Stimulated activated naive CD4-positive, alpha-beta T cell treated with Interleukin-2 at 50 U/mL for 16 hours (primary cell): ENCODE results near the gene NIM1K.

Experiments
- DNase-seq: peaks from one replicate; lab custom pipeline; 2025; lab: John Stamatoyannopoulos, UW

The NIM1K gene

DNA sequence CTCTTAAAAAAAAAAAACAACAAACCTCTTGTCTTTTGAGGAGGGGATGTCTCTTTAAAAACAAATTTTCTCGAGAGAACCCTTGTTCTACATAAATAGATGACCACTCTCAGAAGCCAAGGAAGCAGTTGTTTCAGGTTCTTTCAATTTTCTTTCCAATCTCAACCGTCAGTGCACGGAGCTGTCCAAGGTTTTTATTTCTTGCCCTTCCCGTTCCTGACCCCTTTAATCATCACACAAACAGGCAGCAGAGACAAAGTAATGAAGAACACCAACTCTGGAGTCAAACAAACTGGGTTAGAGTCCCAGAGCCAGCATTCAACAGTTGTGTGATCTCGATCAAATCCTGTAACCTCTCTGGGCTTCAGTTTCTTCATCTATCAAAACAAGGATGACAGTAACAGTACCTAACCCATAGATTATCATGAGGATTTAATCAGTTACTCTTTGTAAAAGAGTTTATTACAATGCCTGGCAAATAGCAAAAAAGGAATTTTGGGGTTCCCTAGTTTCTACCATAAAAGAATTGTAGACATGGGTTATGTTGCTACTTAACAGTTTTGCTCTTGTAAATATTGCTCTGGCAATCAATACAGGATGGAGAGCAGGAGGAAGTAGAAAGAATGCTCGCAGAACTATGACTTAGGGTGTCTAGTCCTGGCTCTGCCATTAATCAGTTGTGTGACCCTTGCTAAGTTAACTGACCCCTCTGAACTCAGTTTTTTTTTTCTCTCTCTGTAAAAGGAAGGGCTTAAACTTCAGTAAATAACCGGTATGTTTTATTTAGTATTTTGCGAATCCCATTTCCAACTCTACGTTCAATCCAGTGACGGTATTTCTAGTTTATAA lies 1.0 kb upstream of the NIM1K start:
- DNase-seq: no peak

- peak; percentile 4 for DNase-seq
Observed at GRCh38 chr5:43192558-43193180, 644 bp downstream of the NIM1K start.

- peak; percentile 53 for DNase-seq
Observed at GRCh38 chr5:43193181-43193893, 1.3 kb downstream of the NIM1K start.

DNA sequence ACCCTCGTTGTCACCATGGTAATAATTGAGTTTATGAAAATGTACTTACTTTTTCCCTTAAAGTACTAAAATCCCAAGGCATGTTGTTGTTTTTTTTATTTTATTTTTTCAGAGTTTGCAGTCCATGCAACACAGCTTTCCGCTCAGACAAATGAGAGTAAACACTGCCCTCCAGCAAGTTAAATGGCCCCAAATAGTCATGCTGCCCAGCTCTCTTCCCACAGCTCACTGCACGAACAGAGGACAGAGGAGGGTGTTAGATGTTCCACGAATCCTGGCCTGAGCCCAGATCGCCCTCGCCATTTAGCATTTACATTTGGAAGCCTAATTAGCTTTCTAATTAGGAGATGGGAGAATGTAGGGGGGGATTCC lies 1.9 kb downstream of the NIM1K start:
- no peak for DNase-seq

GRCh38 chr5:43195670-43196265 lies 3.7 kb downstream of the NIM1K start:
- DNase-seq: no peak

DNA sequence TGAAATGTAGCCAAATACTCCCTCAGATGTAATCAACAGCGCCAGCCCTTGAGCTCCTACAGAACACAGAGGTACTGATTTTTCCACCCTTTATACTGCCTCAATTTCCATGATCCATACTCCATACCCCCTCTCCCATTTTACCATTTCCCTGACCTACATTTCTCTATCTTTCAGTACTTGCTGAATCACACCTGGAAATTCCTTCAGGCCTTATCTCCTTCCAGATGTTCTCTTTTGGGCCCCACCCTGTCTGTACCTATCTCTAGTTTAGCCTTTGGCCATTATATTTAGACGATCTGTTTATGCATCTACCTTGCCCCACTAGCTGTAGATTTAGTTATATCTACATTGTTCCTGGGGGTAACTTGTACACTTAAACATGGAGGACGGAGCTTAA lies 5.5 kb downstream of the NIM1K start:
- no peak for DNase-seq

DNA sequence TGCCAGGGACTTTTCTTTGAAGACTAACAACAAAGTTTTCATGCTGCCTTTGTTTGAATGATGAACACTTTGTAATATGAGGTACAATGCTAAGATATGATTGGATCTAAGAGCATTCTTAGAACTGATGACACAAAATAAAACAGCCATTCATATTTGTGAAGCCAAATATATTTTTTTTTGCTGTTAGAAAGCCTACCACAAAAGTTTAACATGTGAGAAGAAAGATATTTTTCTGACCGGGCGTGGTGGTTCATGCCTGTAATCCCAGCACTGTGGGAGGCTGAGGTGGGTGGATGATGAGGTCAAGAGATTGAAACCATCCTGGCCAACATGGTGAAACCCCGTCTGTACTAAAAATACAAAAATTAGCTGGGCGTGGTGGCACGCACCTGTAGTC lies 9.4 kb downstream of the NIM1K start:
- DNase-seq: peak; percentile 7

DNA sequence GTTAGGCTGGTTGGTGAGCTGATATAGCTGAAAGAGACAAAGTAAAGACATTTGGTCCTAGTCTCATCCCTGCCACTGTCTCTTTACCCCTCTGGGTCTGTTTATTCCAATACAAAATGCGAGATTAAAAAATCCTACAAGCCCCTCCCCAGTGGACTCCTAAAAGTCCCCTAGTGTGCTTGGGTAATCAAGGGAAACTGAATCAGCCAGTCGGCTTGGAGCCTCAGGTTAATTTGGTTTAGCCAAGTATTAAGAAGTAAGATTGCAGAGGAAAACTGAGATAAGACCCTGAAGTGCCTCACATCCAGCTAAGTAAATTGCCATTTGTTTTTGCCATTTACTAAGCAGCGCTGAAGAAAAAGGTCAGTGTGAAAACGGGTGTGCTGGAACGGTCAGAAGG lies 10.4 kb downstream of the NIM1K start:
- DNase-seq: no peak

- no peak for DNase-seq
Observed at GRCh38 chr5:43203373-43203772, 11.3 kb downstream of the NIM1K start.

DNA sequence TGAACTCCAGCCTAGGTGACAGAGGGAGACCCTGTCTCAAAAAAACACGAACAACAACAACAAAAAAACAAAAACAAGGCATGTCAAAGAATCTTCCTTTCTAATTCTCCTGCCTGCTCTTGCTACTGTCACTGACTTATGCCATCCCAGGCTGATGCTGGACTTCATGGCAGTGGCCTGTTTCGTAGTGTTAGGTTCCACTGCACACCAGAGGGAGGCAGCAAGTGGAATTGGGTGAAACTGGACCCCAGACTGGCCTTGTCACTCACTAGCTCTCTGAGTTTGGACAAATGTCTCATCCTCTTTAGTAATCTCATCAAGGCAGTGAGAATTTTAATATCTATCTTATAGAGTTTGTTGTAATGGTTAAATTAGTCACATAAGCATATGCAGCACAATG lies 12.9 kb downstream of the NIM1K start:
- no peak for DNase-seq

DNA sequence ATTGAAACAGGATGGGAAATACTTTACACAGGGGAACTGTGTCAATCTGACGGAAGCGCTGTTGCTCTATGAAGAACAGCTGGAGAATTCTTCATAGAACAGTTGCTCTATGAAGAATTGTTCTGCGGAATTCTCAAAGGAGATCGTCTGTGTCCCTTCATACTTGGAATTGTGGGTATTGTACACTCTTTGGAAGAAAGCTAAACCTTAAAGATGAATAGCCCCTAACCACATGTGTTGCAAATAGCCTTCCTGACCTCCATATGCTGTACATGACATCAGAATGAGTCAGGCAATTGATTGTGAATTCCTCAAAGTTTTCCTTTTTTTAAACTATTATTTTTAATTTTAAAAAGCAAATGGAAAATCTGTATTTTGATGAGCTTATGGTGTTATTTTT lies 15.6 kb downstream of the NIM1K start:
- DNase-seq: no peak

GRCh38 chr5:43208658-43209057 lies 16.6 kb downstream of the NIM1K start:
- DNase-seq: no peak

- no peak for DNase-seq
Observed at GRCh38 chr5:43209060-43209459, 17.0 kb downstream of the NIM1K start.

- no peak for DNase-seq
Observed at GRCh38 chr5:43209833-43210232, 17.8 kb downstream of the NIM1K start.

DNA sequence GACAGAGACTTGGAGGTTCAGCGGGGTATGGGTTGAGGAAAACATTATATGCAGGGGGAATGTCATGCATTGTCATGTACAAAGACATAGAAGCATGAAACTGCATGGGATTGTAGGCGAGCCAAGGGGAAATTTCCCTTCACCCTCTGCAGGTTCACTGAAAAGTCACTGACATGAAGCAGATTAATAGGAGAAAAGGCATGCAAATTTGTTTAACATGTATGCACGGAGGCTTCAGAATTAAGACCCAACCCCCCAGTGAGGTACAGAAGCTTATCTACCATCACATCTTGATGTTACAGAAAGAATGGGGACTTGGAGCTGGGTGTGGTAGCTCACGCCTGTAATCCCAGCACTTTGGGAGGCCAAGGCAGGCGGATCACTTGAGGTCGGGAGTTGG lies 18.5 kb downstream of the NIM1K start:
- DNase-seq: no peak

DNA sequence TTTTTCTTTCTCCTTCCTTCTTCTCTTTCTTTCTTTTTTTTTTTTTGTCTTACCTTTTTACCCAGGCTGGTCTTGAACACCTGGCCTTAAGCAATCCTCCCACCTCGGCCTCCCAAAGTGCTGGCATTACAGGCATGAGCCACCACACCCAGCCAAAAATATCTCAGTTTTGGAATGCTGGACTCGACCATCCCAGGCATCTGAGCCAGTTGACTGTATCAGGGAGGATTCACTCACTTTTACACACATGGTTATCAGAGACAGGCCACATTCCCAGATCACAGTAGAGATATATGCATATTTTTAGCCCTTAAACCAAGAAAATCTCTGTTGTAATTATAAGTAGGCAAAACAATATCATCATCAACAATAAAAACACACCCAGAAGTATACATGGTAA lies 21.9 kb downstream of the NIM1K start:
- DNase-seq: no peak

DNA sequence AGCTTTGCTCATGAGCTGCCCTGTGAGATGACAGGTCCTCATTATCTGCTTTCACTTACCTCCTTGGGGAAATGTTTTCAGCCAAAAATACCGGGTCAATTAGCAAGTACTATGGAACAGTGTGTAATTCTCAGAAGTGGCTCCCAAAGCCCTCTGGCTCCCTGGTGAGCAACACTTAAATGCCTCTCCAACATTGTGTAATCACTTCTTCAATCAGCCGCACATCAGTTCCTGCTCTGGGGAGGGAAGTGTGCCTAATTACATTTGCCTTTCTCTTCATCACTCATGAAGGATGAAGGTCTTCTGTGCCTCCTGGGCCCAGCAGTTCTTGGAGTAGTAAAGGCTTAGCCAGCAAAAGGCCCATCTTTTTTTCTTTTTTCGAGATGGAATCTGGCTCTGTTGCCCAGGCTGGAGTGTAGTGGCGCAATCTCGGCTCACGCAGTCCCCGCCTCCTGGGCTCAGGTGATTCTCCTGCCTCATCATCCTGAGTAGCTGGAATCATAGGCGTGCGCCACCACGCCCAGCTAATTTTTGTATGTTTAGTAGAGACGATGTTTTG lies 23.1 kb downstream of the NIM1K start:
- DNase-seq: no peak

GRCh38 chr5:43216941-43217340 lies 24.9 kb downstream of the NIM1K start:
- no peak for DNase-seq

GRCh38 chr5:43219120-43219519 lies 27.1 kb downstream of the NIM1K start:
- DNase-seq: no peak

DNA sequence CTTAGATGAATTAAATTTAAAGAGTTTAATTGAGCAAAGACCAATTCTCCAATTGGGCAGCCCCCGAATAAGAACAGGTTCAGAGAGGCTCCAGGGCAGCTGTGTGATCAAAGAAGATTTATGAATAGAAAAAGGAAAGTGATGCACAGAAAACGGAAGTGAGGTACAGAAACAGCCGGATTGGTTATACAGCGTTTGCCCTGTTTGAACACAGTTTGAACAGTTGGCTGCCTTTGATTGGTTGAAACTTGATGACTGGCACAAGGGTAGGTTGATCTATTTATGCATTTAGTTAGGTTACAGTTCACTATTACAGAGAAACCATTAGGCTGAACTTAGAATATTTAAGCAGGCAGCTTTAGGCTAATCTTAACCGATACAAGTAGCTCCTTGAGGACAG lies 29.5 kb downstream of the NIM1K start:
- DNase-seq: no peak

GRCh38 chr5:43225649-43226245 lies 33.7 kb downstream of the NIM1K start:
- no peak for DNase-seq

- DNase-seq: no peak
Observed at GRCh38 chr5:43227655-43228054, 35.6 kb downstream of the NIM1K start.
